Neural cell (in vitro differentiated cells): ENCODE data around the gene HOXB9. TPM values are rescaled to one million over a fixed set of nuclear protein-coding genes. Genes with fewer than 3 reads are reported as not detected.

Experiments used
- H2AFZ ChIP-seq: fragments of 200-600, 300-800 bp; sonication (generic), shearing (Covaris generic); 2 replicates; pipeline ENCODE4 v1.6.0; 2014; ENCODE audit warnings: low read depth, mild to moderate bottlenecking, antibody characterized with exemption, low read length, moderate library complexity
- H3F3A ChIP-seq: fragments of 200-600 bp; shearing (Covaris generic); 2 replicates; pipeline ENCODE4 v1.6.1; 2016; ENCODE audit warnings: mild to moderate bottlenecking, moderate library complexity, mixed read lengths, antibody characterized with exemption, low read length; ENCODE audit not compliant: insufficient read depth, poor library complexity, severe bottlenecking
- H3K27ac ChIP-seq: fragments of 200-600, 300-800 bp; sonication (generic), shearing (Covaris generic); 2 replicates; pipeline ENCODE4 v1.5.1; 2014; ENCODE audit warnings: mild to moderate bottlenecking, low read length, moderate library complexity
- H3K27me3 ChIP-seq: fragments of 300-800, 200-600 bp; sonication (generic), shearing (Covaris generic); 2 replicates; pipeline ENCODE4 v1.6.0; 2014; ENCODE audit warnings: mild to moderate bottlenecking, low read depth, low read length, moderate library complexity; ENCODE audit not compliant: insufficient read depth
- H3K36me3 ChIP-seq: fragments of 300-800, 200-600 bp; sonication (generic), shearing (Covaris generic); 2 replicates; pipeline ENCODE4 v1.5.1; 2014; ENCODE audit warnings: mild to moderate bottlenecking, antibody characterized with exemption, low read length, moderate library complexity; ENCODE audit not compliant: insufficient read depth
- H3K4me2 ChIP-seq: fragments of 300-800, 200-600 bp; sonication (generic), shearing (Covaris generic); 2 replicates; pipeline ENCODE4 v1.6.0; 2014; ENCODE audit warnings: mild to moderate bottlenecking, low read length
- H3K4me3 ChIP-seq: fragments of 300-800, 200-600 bp; sonication (generic), shearing (Covaris generic); 2 replicates; pipeline ENCODE4 v1.5.1; 2014; ENCODE audit warnings: mild to moderate bottlenecking, low read length, moderate library complexity
- H3K79me2 ChIP-seq: fragments of 200-600 bp; shearing (Covaris generic); replicated peaks from 2 replicates; pipeline ENCODE4 v1.6.0; 2014; ENCODE audit warnings: mild to moderate bottlenecking, low read length, moderate library complexity; ENCODE audit not compliant: insufficient read depth
- H3K9ac ChIP-seq: fragments of 300-800, 200-600 bp; sonication (generic), shearing (Covaris generic); 2 replicates; pipeline ENCODE4 v1.6.1; 2016; ENCODE audit warnings: mild to moderate bottlenecking, low read length, mixed read lengths
- H3K9me2 ChIP-seq: fragments of 200-600 bp; shearing (Covaris generic); 2 replicates; pipeline ENCODE4 v1.6.1; 2016; ENCODE audit warnings: mild to moderate bottlenecking, low read length, mixed read lengths; ENCODE audit not compliant: insufficient read depth
- H3K9me3 ChIP-seq: fragments of 200-600, 300-800 bp; sonication (generic), shearing (Covaris generic); 2 replicates; pipeline ENCODE4 v1.6.1; 2016; ENCODE audit warnings: mild to moderate bottlenecking, mixed run types, low read length, moderate library complexity, mixed read lengths
- H4K20me1 ChIP-seq: fragments of 200-600 bp; shearing (Covaris generic); 2 replicates; pipeline ENCODE4 v1.6.1; 2016; ENCODE audit warnings: mild to moderate bottlenecking, mixed run types; ENCODE audit not compliant: insufficient read depth
- CTCF ChIP-seq: fragments of 450-650 bp; IDR thresholded peaks from 2 replicates; pipeline ENCODE4 v1.5.1; 2014; ENCODE audit warnings: antibody characterized with exemption, mild to moderate bottlenecking, moderate library complexity; ENCODE audit not compliant: poor library complexity, severe bottlenecking
- EP300 ChIP-seq: fragments of 450-650 bp; conservative IDR thresholded peaks from 2 replicates; pipeline ENCODE4 v1.6.1; 2014; ENCODE audit warnings: antibody characterized with exemption, mild to moderate bottlenecking, moderate library complexity; ENCODE audit not compliant: poor library complexity, severe bottlenecking
- EZH2 ChIP-seq: fragments of 200-600, 300-800 bp; shearing (Covaris generic), sonication (generic); IDR thresholded peaks from 2 replicates; pipeline ENCODE4 v1.6.1; 2014; ENCODE audit warnings: antibody characterized with exemption, low read length, borderline replicate concordance, mild to moderate bottlenecking; ENCODE audit not compliant: insufficient read depth, poor library complexity, severe bottlenecking
- MXI1 ChIP-seq: fragments of 450-650 bp; conservative IDR thresholded peaks from 2 replicates; pipeline ENCODE4 v1.6.1; 2014; ENCODE audit warnings: antibody characterized with exemption, mild to moderate bottlenecking; ENCODE audit not compliant: poor library complexity, severe bottlenecking
- POLR2AphosphoS5 ChIP-seq: IDR thresholded peaks from 2 replicates; pipeline ENCODE4 v1.6.1; 2012
- RAD21 ChIP-seq: fragments of 450-650 bp; conservative IDR thresholded peaks from 2 replicates; pipeline ENCODE4 v1.6.1; 2014; ENCODE audit warnings: antibody characterized with exemption, mild to moderate bottlenecking, moderate library complexity
- SMC3 ChIP-seq: fragments of 450-650 bp; conservative IDR thresholded peaks from 2 replicates; pipeline ENCODE4 v1.6.1; 2014; ENCODE audit warnings: antibody characterized with exemption, mild to moderate bottlenecking, moderate library complexity; ENCODE audit not compliant: poor library complexity
- TAF1 ChIP-seq: IDR thresholded peaks from 2 replicates; pipeline ENCODE4 v1.6.1; 2012; ENCODE audit warnings: low read depth
- polyA plus RNA-seq: library from polyadenylated mRNA; depleted of rRNA; stranded (reverse); fragments of >200 nt; gene quantifications from 2 replicates; pipeline ENCODE4 v1.2.3, GENCODE V29; 2014
- TF ChIP-seq, protein P1 (sequence below): IDR thresholded peaks from 2 replicates; pipeline ENCODE4 v1.6.1; 2012; ENCODE audit warnings: borderline replicate concordance

The HOXB9 gene
- polyA plus RNA-seq, 1 donor from 2014 or later = not detected

DNA sequence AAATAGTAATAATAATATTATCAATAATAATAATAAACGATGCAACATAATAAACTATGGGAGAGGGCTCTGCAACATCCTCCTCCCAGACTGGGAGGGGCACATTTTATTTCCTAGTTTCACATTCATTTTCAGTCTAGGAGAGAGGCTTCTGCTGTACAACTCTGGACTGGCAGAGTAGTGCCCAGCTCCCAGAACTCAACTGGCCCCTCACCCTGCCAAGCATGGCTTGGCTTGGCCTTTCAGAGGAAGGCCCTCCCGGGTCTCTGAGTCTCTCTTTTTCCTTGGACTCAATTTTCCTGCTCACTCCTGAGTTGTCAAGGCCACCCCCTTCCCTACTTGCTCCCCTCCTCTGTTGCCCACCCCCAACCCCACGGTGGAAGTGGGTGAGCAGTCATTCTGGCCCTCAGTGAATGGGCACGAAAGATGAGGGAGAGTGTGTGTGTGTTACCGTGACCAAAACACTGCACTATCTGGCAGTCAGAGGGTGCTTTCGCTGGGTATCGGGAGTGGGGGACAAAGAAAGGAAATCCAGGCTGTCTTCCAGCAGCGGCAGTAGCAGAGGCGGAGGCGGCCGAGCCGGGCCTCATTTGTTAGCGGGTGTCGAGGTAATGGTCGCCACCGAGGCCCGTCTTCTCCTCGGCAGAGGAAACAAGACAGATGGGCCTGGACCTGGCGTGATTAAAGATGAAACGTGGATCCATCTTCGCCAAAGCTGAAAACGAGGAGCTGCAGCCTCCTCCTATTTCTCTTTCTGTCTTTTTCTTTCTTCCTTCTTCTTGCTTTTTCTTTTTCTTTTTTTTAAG, 50.3 kb downstream of the HOXB9 start:
- H3K9me3 ChIP-seq = no peaks in the 10 kb centered on the region
- no peaks in the 10 kb centered on the region for H4K20me1 ChIP-seq
- no peak overlapping the region for H3K9ac ChIP-seq
- H3K27ac ChIP-seq = no peak overlapping the region
- no peaks in the 10 kb centered on the region for H3K9me2 ChIP-seq
- H3K27me3 ChIP-seq = peaks cover 98% of the 10 kb centered on the region
- H3K4me3 ChIP-seq = no peak overlapping the region
- H3F3A ChIP-seq = no peaks in the 10 kb centered on the region
- no peak overlapping the region for H2AFZ ChIP-seq
- no peak overlapping the region for H3K4me2 ChIP-seq
- no peak for TF ChIP-seq RAD21
- TF ChIP-seq, protein P1, sequence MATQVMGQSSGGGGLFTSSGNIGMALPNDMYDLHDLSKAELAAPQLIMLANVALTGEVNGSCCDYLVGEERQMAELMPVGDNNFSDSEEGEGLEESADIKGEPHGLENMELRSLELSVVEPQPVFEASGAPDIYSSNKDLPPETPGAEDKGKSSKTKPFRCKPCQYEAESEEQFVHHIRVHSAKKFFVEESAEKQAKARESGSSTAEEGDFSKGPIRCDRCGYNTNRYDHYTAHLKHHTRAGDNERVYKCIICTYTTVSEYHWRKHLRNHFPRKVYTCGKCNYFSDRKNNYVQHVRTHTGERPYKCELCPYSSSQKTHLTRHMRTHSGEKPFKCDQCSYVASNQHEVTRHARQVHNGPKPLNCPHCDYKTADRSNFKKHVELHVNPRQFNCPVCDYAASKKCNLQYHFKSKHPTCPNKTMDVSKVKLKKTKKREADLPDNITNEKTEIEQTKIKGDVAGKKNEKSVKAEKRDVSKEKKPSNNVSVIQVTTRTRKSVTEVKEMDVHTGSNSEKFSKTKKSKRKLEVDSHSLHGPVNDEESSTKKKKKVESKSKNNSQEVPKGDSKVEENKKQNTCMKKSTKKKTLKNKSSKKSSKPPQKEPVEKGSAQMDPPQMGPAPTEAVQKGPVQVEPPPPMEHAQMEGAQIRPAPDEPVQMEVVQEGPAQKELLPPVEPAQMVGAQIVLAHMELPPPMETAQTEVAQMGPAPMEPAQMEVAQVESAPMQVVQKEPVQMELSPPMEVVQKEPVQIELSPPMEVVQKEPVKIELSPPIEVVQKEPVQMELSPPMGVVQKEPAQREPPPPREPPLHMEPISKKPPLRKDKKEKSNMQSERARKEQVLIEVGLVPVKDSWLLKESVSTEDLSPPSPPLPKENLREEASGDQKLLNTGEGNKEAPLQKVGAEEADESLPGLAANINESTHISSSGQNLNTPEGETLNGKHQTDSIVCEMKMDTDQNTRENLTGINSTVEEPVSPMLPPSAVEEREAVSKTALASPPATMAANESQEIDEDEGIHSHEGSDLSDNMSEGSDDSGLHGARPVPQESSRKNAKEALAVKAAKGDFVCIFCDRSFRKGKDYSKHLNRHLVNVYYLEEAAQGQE = no peak
- TF ChIP-seq MXI1 = no peak
- H3K79me2 ChIP-seq = no peaks in the 10 kb centered on the region
- no peaks in the 10 kb centered on the region for H3K36me3 ChIP-seq

DNA sequence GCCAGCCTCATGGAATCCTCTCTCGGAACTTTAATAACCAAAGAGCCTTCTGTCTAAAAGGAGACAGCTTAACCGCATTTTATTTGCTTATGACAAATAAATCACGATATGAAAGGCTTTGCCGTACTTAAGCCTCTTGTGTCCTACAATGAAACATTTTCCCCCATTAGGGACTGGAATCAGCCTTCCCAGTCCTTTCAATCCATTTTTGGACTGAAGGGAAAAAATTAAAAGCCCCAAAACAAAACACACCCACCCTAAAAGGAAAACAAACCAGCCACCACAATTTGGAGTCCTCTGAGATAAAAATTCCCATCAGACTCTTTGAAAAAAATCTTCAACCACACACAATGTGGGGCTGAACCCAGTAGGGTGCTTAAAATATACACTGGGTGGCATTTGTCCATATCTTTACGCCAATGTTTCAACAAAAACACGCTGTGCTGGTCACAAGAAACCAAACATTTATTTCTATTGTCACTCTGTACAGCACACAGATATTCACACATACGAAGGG, 51.0 kb downstream of the HOXB9 start:
- no peaks in the 10 kb centered on the region for H3K36me3 ChIP-seq
- no peak overlapping the region for H3K4me3 ChIP-seq
- no peaks in the 10 kb centered on the region for H3K9me3 ChIP-seq
- H3F3A ChIP-seq = no peaks in the 10 kb centered on the region
- H3K27me3 ChIP-seq = peaks cover 98% of the 10 kb centered on the region
- H3K9ac ChIP-seq = no peak overlapping the region
- TF ChIP-seq EZH2 (no peak), POLR2AphosphoS5 (no peak), TAF1 (no peak), EP300 (no peak), CTCF (no peak), MXI1 (no peak), SMC3 (no peak), RAD21 (no peak)
- TF ChIP-seq, protein P1 = no peak
- no peak overlapping the region for H2AFZ ChIP-seq
- no peaks in the 10 kb centered on the region for H3K9me2 ChIP-seq
- H3K27ac ChIP-seq = no peak overlapping the region
- no peaks in the 10 kb centered on the region for H4K20me1 ChIP-seq
- H3K79me2 ChIP-seq = no peaks in the 10 kb centered on the region
- H3K4me2 ChIP-seq = no peak overlapping the region
